IMR-90 (cell line): ENCODE results near the gene TIE1. TPM values are rescaled to one million over a fixed set of nuclear protein-coding genes. Genes with fewer than 3 reads are reported as not detected.

ENCODE experiments used
- ATAC-seq: fragments of 200-7000 bp; cut with Tn5 transposase; 2 replicates; pipeline ENCODE4 v1.9.1; 2020; ENCODE audit warnings: low read depth, mild to moderate bottlenecking, moderate library complexity
- BruUV-seq: library from RNA; stranded (reverse); fragments of 400-500 nt; replicated peaks from 2 replicates; lab custom pipeline; 2021; lab: Mats Ljungman, UMichigan
- CTCF ChIA-PET: fragments of 300-600 bp; formaldehyde crosslinking; extraction: SDS; loops from one replicate; lab custom pipeline; 2021; ENCODE audit warnings: antibody characterized with exemption; lab: Yijun Ruan, JAX
- POLR2A ChIA-PET: fragments of 300-600 bp; sonication (Branson Sonifier 250); formaldehyde crosslinking; loops from one replicate; lab custom pipeline; 2022; ENCODE audit warnings: antibody characterized with exemption; ENCODE audit not compliant: unreplicated experiment; lab: Charles Lee
- DNase-seq: peaks from one replicate; pipeline ENCODE4 v3.0.0; 2013
- H2AFZ ChIP-seq: replicated peaks from 2 replicates; pipeline ENCODE3; 2013; ENCODE audit warnings: low read length, mild to moderate bottlenecking; ENCODE audit not compliant: poor library complexity
- H2AK5ac ChIP-seq: 2 replicates; pipeline ENCODE4 v1.6.1; 2013; ENCODE audit warnings: low read depth, low read length, inconsistent platforms
- H2AK9ac ChIP-seq: replicated peaks from 2 replicates; pipeline ENCODE3; 2013; ENCODE audit warnings: mild to moderate bottlenecking, low read depth, low read length, moderate library complexity; ENCODE audit not compliant: poor library complexity
- H2BK120ac ChIP-seq: 2 replicates; pipeline ENCODE4 v1.6.1; 2013; ENCODE audit warnings: low read depth, low read length, inconsistent platforms
- H2BK15ac ChIP-seq: 3 replicates; pipeline ENCODE4 v1.6.1; 2013; ENCODE audit warnings: low read depth, low read length, inconsistent platforms
- H2BK20ac ChIP-seq: 2 replicates; pipeline ENCODE4 v1.6.1; 2013; ENCODE audit warnings: low read depth, mild to moderate bottlenecking, inconsistent platforms, low read length, moderate library complexity
- H2BK5ac ChIP-seq: 2 replicates; pipeline ENCODE4 v1.6.1; 2013; ENCODE audit warnings: mild to moderate bottlenecking, low read depth, low read length, inconsistent platforms; ENCODE audit not compliant: poor library complexity, severe bottlenecking
- H3K14ac ChIP-seq: replicated peaks from 2 replicates; pipeline ENCODE4 v1.6.1; 2013; ENCODE audit warnings: low read depth, low read length, inconsistent platforms
- H3K18ac ChIP-seq: 2 replicates; pipeline ENCODE4 v1.6.1; 2013; ENCODE audit warnings: low read depth, low read length, control low read depth
- H3K23ac ChIP-seq: 2 replicates; pipeline ENCODE4 v1.6.1; 2013; ENCODE audit warnings: low read depth, low read length, inconsistent platforms
- H3K27ac ChIP-seq: 2 replicates; pipeline ENCODE4 v1.5.1; 2013; ENCODE audit warnings: mild to moderate bottlenecking, control low read depth, low read length; ENCODE audit not compliant: insufficient read depth
- H3K27me3 ChIP-seq: 2 replicates; pipeline ENCODE4 v1.6.1; 2013; ENCODE audit warnings: low read length; ENCODE audit not compliant: control insufficient read depth, insufficient read depth
- H3K36me3 ChIP-seq: 2 replicates; pipeline ENCODE4 v1.6.1; 2013; ENCODE audit warnings: low read length, mixed read lengths; ENCODE audit not compliant: control insufficient read depth, insufficient read depth
- H3K4ac ChIP-seq: 2 replicates; pipeline ENCODE4 v1.6.1; 2013; ENCODE audit warnings: low read depth, low read length, inconsistent platforms
- H3K4me1 ChIP-seq: 2 replicates; pipeline ENCODE4 v1.6.1; 2013; ENCODE audit warnings: low read length, mixed read lengths; ENCODE audit not compliant: control insufficient read depth, insufficient read depth
- H3K4me2 ChIP-seq: 2 replicates; pipeline ENCODE4 v1.6.1; 2013; ENCODE audit warnings: low read depth, mild to moderate bottlenecking, control low read depth, low read length, moderate library complexity
- H3K4me3 ChIP-seq: 2 replicates; pipeline ENCODE4 v1.5.1; 2013; ENCODE audit warnings: low read depth, mild to moderate bottlenecking, control low read depth, low read length, moderate library complexity; ENCODE audit not compliant: insufficient read depth
- H3K56ac ChIP-seq: 2 replicates; pipeline ENCODE4 v1.6.1; 2013; ENCODE audit warnings: low read length, inconsistent platforms; ENCODE audit not compliant: insufficient read depth; ENCODE audit errors: extremely low read depth
- H3K79me1 ChIP-seq, 2 experiments: 2 replicates each; pipeline ENCODE4 v1.6.1; 2013; ENCODE audit warnings: low read length in 2 of 2, inconsistent platforms in 1 of 2, low read depth in 1 of 2
- H3K9ac ChIP-seq: 2 replicates; pipeline ENCODE4 v1.6.1; 2013; ENCODE audit warnings: low read depth, low read length, control low read depth
- H3K9me1 ChIP-seq: 2 replicates; pipeline ENCODE4 v1.6.1; 2013; ENCODE audit warnings: low read length, inconsistent platforms; ENCODE audit not compliant: insufficient read depth
- H3K9me3 ChIP-seq: 2 replicates; pipeline ENCODE4 v1.6.1; 2013; ENCODE audit warnings: low read length; ENCODE audit not compliant: control insufficient read depth, insufficient read depth
- H4K20me1 ChIP-seq: 2 replicates; pipeline ENCODE4 v1.6.1; 2013; ENCODE audit warnings: low read length, inconsistent platforms; ENCODE audit not compliant: insufficient read depth
- H4K5ac ChIP-seq: 2 replicates; pipeline ENCODE4 v1.6.1; 2013; ENCODE audit warnings: mild to moderate bottlenecking, low read depth, low read length, control low read depth
- H4K8ac ChIP-seq, 2 experiments: 2 replicates each; pipeline ENCODE4 v1.6.1; 2013; ENCODE audit warnings: low read depth in 2 of 2, low read length in 2 of 2, control low read depth in 1 of 2, inconsistent platforms in 1 of 2
- H4K91ac ChIP-seq: 2 replicates; pipeline ENCODE4 v1.6.1; 2013; ENCODE audit warnings: low read depth, low read length, inconsistent platforms; ENCODE audit not compliant: insufficient read depth
- SMC3 ChIP-seq: fragments of 150-350 bp; IDR thresholded peaks from 2 replicates; pipeline ENCODE4 v1.6.1; 2016; ENCODE audit warnings: low read depth, mild to moderate bottlenecking, antibody characterized with exemption, low read length, moderate library complexity
- WGBS, 2 experiments: methylation state at CpG; one replicate each; pipeline versions ENCODE4 v1.1.5 to v1.1.7; 2013; ENCODE audit warnings: missing lambda C conversion rate in 2 of 2; ENCODE audit not compliant: insufficient read length in 1 of 2; ENCODE audit errors: extremely low coverage in 2 of 2; 5-methylcytosine and 5-hydroxymethylcytosine counted together
- dilution Hi-C: fragments of 300-500 bp; cut with HindIII; formaldehyde crosslinking; loops from one replicate; pipeline ENCODE4 v1.14.3; 2018; ENCODE audit warnings: low sequenced_read_pairs; ENCODE audit not compliant: unreplicated experiment
- in situ Hi-C: fragments of 300-500 bp; cut with MboI; formaldehyde crosslinking; loops from 3 replicates; pipeline ENCODE4 v1.14.3; 2019; ENCODE audit warnings: low sequenced_read_pairs, inconsistent platforms, mixed read lengths
- intact Hi-C: fragments of 100-400 bp; cut with micrococcal nuclease; formaldehyde crosslinking; loops from 2 replicates; pipeline ENCODE4 v1.10.0; 2022
- polyA plus RNA-seq, 3 experiments: library from polyadenylated mRNA; depleted of rRNA; stranded (reverse); fragments of >200 nt; gene quantifications; 2 replicates each; pipeline ENCODE4 v1.2.3, GENCODE V29; 2012; ENCODE audit warnings: low replicate concordance in 1 of 3
- total RNA-seq: library from RNA; depleted of rRNA; stranded (reverse); fragments of >200 nt; gene quantifications from 2 replicates; pipeline ENCODE4 v1.2.3, GENCODE V29; 2012

The TIE1 gene
- total and polyA plus RNA-seq, 2 of the 4 experiments (the other 2 are of a cell fraction) = 2.3 to 7.5 TPM

GRCh38 chr1:43272161-43272560, 28.6 kb upstream of the TIE1 start:
- ATAC-seq = no peak
- no peak overlapping the region for H2BK5ac ChIP-seq
- ChIA-PET CTCF (no interaction called here), POLR2A (no interaction called here)
- no peak for DNase-seq
- in situ Hi-C loops (no loop called here), intact Hi-C loops (no loop called here), dilution Hi-C loops (no loop called here)
- no peak overlapping the region for H3K27ac ChIP-seq
- no peak overlapping the region for H3K23ac ChIP-seq
- no peak overlapping the region for H2AK9ac ChIP-seq
- no peak overlapping the region for H4K91ac ChIP-seq
- H2AK5ac ChIP-seq = no peak overlapping the region; the same call in 1 of the 2 replicates
- H2BK20ac ChIP-seq = no peak overlapping the region
- no peaks in the 10 kb centered on the region for H3K9me3 ChIP-seq
- H3K36me3 ChIP-seq = no peaks in the 10 kb centered on the region
- H4K8ac ChIP-seq = no peak overlapping the region
- H4K20me1 ChIP-seq = no peaks in the 10 kb centered on the region
- peaks cover 7% of the 10 kb centered on the region; the same call in 1 of the 2 replicates for H3K27me3 ChIP-seq
- H3K18ac ChIP-seq = no peak overlapping the region
- no CpG with 5 or more reads among the region's 9 CpGs for WGBS, 2 experiments
- TF ChIP-seq SMC3 = no peak
- H2AFZ ChIP-seq = no peak overlapping the region
- no peak overlapping the region for H3K9ac ChIP-seq
- H2BK15ac ChIP-seq = no peak overlapping the region
- H3K4me1 ChIP-seq = peaks cover 6% of the 10 kb centered on the region; the same call in 1 of the 2 replicates
- H3K14ac ChIP-seq = no peak overlapping the region
- H3K56ac ChIP-seq = no peak overlapping the region
- no peak overlapping the region for H3K4me3 ChIP-seq
- BruUV-seq = no TSS peak
- H2BK120ac ChIP-seq = no peak overlapping the region
- H4K5ac ChIP-seq = no peak overlapping the region
- no peak overlapping the region for H3K4ac ChIP-seq
- no peak overlapping the region for H3K4me2 ChIP-seq
- no peaks in the 10 kb centered on the region for H3K79me1 ChIP-seq
- H3K9me1 ChIP-seq = no peaks in the 10 kb centered on the region; the same call in 1 of the 2 replicates
